ENCODE results near the gene B4GALT2.

B4GALT2 gene

DNA sequence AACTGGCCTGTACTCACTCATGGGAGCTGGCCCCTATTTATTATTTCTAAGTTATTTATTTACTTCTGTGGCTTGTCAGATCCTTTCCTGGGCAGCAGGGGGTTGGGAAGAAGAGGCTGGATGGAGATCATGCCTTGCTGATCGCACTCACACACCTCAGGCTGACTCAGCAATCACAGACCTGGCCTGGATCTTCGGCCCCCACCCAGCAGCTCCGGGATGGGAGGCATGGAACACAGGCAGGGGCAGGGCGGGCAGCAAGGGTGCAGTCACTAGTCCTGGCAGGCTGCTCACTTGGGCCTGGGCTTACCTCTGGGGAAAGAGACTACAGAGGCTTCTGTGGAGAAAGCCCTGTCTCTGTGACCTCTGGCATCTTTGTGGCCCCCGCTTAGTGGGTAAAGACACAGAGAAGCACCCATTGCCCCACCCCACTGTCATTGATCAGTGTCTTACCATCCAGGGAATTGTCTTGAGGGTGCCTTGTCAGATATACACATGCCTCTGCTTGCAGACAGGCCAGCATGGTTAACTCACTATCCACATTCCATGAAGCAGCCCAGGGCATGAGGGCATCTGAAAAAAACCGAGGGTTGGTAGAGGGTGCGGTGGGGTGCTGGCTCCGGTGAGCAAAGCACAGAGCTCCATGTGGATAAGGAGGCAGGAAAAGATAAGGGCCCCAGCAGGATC lies 41.7 kb upstream of the B4GALT2 start:
- TF ChIP-seq, protein P1, sequence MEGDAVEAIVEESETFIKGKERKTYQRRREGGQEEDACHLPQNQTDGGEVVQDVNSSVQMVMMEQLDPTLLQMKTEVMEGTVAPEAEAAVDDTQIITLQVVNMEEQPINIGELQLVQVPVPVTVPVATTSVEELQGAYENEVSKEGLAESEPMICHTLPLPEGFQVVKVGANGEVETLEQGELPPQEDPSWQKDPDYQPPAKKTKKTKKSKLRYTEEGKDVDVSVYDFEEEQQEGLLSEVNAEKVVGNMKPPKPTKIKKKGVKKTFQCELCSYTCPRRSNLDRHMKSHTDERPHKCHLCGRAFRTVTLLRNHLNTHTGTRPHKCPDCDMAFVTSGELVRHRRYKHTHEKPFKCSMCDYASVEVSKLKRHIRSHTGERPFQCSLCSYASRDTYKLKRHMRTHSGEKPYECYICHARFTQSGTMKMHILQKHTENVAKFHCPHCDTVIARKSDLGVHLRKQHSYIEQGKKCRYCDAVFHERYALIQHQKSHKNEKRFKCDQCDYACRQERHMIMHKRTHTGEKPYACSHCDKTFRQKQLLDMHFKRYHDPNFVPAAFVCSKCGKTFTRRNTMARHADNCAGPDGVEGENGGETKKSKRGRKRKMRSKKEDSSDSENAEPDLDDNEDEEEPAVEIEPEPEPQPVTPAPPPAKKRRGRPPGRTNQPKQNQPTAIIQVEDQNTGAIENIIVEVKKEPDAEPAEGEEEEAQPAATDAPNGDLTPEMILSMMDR (IDR thresholded peaks at IDR 0.05; ENCODE audit: low read depth, low read length, missing control alignments), result no peak
- no peak overlapping the region for H3K4me3 ChIP-seq (ENCODE audit: low read depth, low read length)
- in situ Hi-C loops (cut with HindIII; ENCODE audit: low sequenced_read_pairs), result loop anchor here (5.0 kb wide), 3 partner anchors 75 to 170 kb away; no protein-coding TSS in a partner anchor
- DNase-seq (ENCODE audit: low read depth), result no peak

DNA sequence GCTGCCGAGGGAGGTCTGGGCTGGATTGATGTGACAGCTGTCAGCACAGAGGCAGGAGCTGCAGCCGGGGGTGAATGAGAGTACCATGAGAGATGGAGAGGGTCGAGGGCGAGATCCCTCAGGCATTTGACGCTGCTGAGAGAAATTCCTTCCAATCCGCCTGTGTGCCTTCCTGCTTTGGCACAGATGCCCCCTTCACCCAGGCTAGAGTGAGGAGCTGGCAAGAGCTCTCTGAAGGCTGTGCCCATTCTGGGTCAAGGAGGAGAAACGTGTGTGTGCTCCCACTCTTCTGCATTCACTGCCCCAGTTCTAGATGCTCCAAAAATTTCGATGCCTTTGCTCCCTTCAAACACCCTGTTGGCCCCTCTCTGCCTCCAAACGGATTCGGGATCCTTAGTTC lies 40.6 kb upstream of the B4GALT2 start:
- in situ Hi-C loops (cut with HindIII; ENCODE audit: low sequenced_read_pairs), result loop anchor here (5.0 kb wide), 3 partner anchors 76 to 171 kb away; no protein-coding TSS in a partner anchor
- TF ChIP-seq, protein P1 (IDR thresholded peaks at IDR 0.05; ENCODE audit: low read depth, low read length, missing control alignments), result no peak

DNA sequence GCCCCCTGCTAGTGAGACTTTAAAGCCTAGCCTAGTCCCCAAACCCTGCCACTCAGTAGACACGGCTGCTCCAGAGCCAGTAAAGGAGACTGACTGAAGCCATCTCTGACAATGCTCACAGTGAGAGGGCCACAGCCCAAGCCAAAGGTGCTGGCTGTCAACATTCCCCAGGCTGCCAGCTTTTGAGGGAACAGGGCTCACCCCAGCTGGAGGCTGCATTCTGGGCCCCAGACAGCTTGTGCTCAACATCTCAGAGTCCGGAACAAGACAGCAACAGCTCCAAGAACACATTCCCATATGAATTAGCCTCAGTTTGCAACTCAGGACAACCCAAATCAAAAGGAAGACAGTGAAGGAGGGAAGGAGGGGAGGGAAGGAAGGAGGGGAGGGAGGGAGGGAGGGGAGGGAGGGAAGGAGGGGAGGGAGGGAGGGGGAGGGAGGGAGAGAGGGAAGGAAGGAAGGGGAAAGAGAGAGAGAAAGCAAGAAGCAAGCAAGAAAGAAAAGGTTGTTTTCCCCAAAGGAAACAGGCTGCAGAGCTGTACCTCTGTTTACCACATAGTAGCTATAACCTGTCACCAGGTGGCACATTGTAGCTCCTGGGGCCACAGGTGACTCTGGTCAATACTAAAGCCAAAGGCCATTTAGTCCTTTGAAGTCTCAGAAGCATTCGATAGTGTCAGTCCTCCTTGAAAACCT lies 40.0 kb upstream of the B4GALT2 start:
- TF ChIP-seq, protein P1 (IDR thresholded peaks at IDR 0.05; ENCODE audit: low read depth, low read length, missing control alignments), result no peak
- in situ Hi-C loops (cut with HindIII; ENCODE audit: low sequenced_read_pairs), result loop anchor here (5.0 kb wide), 3 partner anchors 77 to 172 kb away; no protein-coding TSS in a partner anchor
- H3K4me3 ChIP-seq (ENCODE audit: low read depth, low read length), result no peak overlapping the region
- no peak for DNase-seq (ENCODE audit: low read depth)

More for the DNA sequence above, 40.6 kb upstream of the B4GALT2 start:
- DNase-seq (ENCODE audit: low read depth), result no peak
- no peak overlapping the region for H3K4me3 ChIP-seq (ENCODE audit: low read depth, low read length)

DNA sequence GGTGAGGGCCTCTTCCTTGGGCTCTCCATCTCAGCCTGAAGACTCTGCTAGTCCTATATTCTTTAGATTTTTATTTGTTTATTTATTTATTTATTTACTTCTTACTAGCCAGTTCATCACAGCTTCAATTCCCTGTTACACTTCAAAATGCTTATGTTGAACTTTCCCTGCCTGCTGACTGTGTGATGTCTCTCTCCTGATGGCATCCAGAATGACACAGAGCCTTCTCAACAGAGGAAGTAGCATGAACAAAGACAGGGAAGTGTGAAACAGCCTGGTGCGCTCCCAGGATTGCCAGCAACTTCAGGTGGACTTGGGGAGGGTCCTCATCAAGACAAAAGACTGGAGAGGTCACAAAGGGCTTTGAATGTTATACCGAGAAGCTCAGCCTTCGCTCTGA lies 36.6 kb upstream of the B4GALT2 start:
- DNase-seq (ENCODE audit: low read depth), result no peak
- TF ChIP-seq, protein P1 (IDR thresholded peaks at IDR 0.05; ENCODE audit: low read depth, low read length, missing control alignments), result no peak
- H3K4me3 ChIP-seq (ENCODE audit: low read depth, low read length), result no peak overlapping the region
- in situ Hi-C loops (cut with HindIII; ENCODE audit: low sequenced_read_pairs), result no loop called here

DNA sequence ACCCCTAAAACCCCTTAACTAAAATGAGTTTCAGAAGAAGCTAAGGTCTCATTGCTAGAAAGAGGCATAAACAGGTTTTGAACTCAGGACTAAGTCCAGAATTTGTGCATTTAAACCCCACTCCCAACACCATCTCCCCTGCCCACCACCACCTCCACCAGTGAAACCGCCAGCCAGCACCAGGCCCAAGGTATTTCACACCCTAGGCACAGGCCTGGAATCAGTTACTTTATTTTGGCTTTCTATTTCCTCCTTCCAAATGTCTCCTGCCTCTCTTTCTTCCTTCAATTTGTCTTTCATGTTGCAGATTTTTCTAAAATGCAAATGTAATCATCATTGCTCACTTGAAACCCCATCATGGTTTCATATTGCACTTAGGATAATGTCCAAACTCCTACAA lies 34.1 kb upstream of the B4GALT2 start:
- H3K4me3 ChIP-seq (ENCODE audit: low read depth, low read length), result no peak overlapping the region
- no peak for DNase-seq (ENCODE audit: low read depth)
- in situ Hi-C loops (cut with HindIII; ENCODE audit: low sequenced_read_pairs), result no loop called here
- TF ChIP-seq, protein P1 (IDR thresholded peaks at IDR 0.05; ENCODE audit: low read depth, low read length, missing control alignments), result no peak

DNA sequence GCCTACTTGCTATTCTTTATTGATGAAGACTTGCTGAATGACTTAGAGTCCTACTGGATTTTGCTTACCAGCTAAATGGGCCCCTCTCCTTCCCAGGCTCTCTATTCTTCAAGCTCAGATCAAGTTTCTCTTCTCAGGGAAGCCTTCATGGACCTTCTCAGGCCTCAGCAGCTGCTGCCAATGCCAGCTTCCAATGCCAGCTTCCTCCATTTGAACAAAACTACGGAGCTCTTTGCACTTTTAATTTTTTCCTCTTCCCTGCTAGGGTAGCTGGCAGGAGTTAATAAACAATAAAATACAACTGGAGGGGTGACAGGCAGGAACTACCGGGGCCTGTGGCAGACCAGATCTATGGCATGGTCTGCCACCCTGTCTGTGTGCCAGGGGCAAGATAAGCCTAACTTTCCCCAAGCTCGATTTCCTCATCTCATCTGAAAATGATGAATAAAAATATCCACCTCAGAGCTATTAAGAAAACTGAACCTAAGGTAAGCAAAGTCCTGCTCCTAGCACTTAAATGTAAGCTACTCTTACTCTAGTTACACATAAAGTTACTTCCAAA lies 33.3 kb upstream of the B4GALT2 start:
- peak overlapping the region; percentile 85 for H3K4me3 ChIP-seq (ENCODE audit: low read depth, low read length)
- DNase-seq (ENCODE audit: low read depth), result no peak
- in situ Hi-C loops (cut with HindIII; ENCODE audit: low sequenced_read_pairs), result no loop called here
- TF ChIP-seq, protein P1 (IDR thresholded peaks at IDR 0.05; ENCODE audit: low read depth, low read length, missing control alignments), result no peak
